Upper lobe of right lung (tissue), 1 donor: ENCODE results near the gene SPACA5. TPM values are rescaled to one million over a fixed set of nuclear protein-coding genes. Genes with fewer than 3 reads are reported as not detected.
"Not testable (repeated sequence)": the region's sequence is repeated elsewhere in the genome, so short reads cannot be mapped to it uniquely, and the experiment has no call there.

Experiments used
- ATAC-seq: fragments of 200-7000 bp; cut with Tn5 transposase; one replicate; pipeline ENCODE4 v1.9.1; 2020; ENCODE audit warnings: mild to moderate bottlenecking, moderate library complexity
- DNase-seq: peaks from one replicate; pipeline ENCODE4 v3.0.0-alpha.2; 2020
- H3K27ac ChIP-seq: fragments of 200-600 bp; one replicate; pipeline ENCODE4 v1.8.0; 2022
- H3K27me3 ChIP-seq: fragments of 200-600 bp; one replicate; pipeline ENCODE4 v1.8.0; 2022; ENCODE audit warnings: mild to moderate bottlenecking
- H3K36me3 ChIP-seq: fragments of 200-600 bp; one replicate; pipeline ENCODE4 v1.8.0; 2022
- H3K4me1 ChIP-seq: fragments of 200-600 bp; one replicate; pipeline ENCODE4 v1.8.0; 2022
- H3K4me3 ChIP-seq: fragments of 200-600 bp; one replicate; pipeline ENCODE4 v1.8.0; 2022; ENCODE audit warnings: mild to moderate bottlenecking
- H3K9me3 ChIP-seq: fragments of 200-600 bp; one replicate; pipeline ENCODE4 v1.8.0; 2022
- intact Hi-C: fragments of 100-400 bp; cut with DNase I; formaldehyde crosslinking; loops from one replicate; pipeline ENCODE4 v1.11.0; 2022
- total RNA-seq: library from RNA; stranded (reverse); fragmentation: NEBNext Ultra II Directional; extraction: Animal tissue kit (Norgen Biotek cat#: 25700); gene quantifications from one replicate; pipeline ENCODE4 v1.2.1, GENCODE V29; 2021
- TF ChIP-seq, protein P1 (sequence below): fragments of 200-600 bp; IDR thresholded peaks from one replicate; pipeline ENCODE4 v1.8.0; 2022; ENCODE audit warnings: antibody characterized with exemption
- donor health status: DM: no; HTN: yes; CAD: no; lungs with severe emphysema.

Gene SPACA5
- total RNA-seq, 1 donor from 2014 or later: not detected

DNA sequence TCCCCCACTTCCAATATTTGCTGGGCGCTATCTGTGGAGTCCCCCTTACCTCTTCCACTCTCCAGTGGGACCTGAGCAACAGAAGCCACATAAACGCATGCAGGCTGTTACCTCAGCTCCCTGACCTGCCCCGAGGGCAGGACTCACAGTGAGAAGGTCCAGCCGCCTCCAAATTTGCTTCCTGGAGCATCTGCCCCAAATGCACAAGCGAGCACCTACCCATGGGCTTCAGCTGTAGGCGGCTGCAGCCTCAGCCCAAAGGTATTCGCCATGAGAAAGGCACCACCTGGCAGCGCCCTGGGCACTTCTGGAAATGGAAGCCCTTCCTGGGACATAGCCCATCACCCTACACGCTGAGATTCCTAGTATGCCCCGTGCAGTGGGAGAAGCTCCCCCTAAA, 23.4 kb downstream of the SPACA5 start:
- ATAC-seq (no peak), DNase-seq (no peak)
- TF ChIP-seq, protein P1, sequence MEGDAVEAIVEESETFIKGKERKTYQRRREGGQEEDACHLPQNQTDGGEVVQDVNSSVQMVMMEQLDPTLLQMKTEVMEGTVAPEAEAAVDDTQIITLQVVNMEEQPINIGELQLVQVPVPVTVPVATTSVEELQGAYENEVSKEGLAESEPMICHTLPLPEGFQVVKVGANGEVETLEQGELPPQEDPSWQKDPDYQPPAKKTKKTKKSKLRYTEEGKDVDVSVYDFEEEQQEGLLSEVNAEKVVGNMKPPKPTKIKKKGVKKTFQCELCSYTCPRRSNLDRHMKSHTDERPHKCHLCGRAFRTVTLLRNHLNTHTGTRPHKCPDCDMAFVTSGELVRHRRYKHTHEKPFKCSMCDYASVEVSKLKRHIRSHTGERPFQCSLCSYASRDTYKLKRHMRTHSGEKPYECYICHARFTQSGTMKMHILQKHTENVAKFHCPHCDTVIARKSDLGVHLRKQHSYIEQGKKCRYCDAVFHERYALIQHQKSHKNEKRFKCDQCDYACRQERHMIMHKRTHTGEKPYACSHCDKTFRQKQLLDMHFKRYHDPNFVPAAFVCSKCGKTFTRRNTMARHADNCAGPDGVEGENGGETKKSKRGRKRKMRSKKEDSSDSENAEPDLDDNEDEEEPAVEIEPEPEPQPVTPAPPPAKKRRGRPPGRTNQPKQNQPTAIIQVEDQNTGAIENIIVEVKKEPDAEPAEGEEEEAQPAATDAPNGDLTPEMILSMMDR: no peak
- no peaks in the 10 kb centered on the region for H3K9me3 ChIP-seq
- no peaks in the 10 kb centered on the region for H3K36me3 ChIP-seq
- intact Hi-C loops: no loop called here
- H3K27me3 ChIP-seq: no peaks in the 10 kb centered on the region
- no peak overlapping the region for H3K27ac ChIP-seq
- no peaks in the 10 kb centered on the region for H3K4me1 ChIP-seq
- H3K4me3 ChIP-seq: no peak overlapping the region

DNA sequence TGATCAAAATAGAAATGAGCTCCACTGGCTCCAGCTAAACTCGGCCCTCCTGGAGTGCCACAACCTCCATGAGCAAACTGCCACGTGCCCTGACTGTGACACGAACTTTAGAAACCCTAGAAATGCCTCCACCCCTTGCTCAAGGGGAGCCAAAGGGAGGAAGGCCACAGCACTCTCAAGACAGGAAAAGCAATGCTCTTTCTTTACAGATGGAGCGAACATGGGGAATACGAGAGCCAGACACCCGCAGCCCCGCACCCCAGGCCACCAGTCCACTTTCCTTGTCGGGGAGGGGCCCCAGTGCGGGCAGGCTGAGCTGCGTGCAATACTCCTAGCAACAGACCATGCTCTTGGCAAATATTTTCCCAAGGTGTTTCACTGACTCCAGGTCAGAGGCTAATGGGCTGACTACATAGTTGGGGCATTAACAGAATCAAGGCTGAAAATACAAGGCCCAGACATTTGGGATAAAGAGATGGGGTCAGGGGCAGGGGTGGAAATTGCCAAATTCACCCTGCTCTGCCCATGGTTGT, 23.9 kb downstream of the SPACA5 start:
- H3K4me3 ChIP-seq, H3K27ac ChIP-seq, DNase-seq, H3K4me1 ChIP-seq, H3K9me3 ChIP-seq, ATAC-seq, intact Hi-C loops, H3K36me3 ChIP-seq, H3K27me3 ChIP-seq: not testable (repeated sequence)

DNA sequence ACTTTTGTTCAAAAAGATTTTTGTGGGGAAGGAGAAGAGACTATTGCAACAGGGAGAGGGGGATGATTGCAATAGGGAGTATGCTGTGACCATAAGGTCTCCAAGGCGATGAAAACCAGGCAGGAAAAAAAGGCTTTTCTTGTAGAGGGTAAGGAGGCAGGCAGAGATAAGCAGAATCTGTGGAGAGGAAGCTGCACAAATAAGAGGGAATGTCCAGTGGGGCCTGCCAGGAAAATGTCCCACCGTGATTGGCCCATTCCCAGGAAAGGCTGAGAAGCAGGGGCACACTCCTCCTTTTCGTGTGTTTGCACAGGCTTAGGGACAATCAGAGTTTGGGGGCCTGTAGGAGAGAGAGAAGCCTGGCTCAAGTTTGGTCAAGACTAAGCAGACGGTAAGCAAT, 29.1 kb downstream of the SPACA5 start:
- DNase-seq (no peak), ATAC-seq (no peak)
- H3K36me3 ChIP-seq: no peaks in the 10 kb centered on the region
- H3K27ac ChIP-seq: no peak overlapping the region
- intact Hi-C loops: no loop called here
- TF ChIP-seq, protein P1: no peak
- H3K4me1 ChIP-seq: no peaks in the 10 kb centered on the region
- H3K4me3 ChIP-seq: no peak overlapping the region
- no peaks in the 10 kb centered on the region for H3K27me3 ChIP-seq
- no peaks in the 10 kb centered on the region for H3K9me3 ChIP-seq

DNA sequence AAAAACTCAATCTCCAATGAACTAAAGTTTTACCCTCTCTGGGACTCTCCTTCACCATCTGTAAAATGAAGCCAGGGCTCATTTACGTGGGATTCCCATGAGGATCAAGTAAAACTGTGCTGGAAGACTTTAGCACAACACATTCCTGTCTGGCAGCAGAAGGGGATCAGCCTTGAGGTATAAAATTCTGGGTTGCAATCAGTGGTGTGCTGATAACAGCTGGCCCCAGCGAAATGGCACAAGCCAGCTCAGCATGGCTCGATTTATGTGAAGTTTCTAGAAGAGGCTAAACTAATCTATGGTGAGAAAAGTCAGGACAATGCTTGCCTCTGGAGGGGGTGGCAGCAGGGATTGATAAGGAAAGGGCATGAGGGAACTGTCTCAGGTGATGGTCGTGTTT, 36.3 kb downstream of the SPACA5 start:
- Histone ChIP-seq H3K27me3 (no peaks in the 10 kb centered on the region), H3K4me3 (no peak overlapping the region), H3K4me1 (no peaks in the 10 kb centered on the region), H3K36me3 (no peaks in the 10 kb centered on the region), H3K27ac (no peak overlapping the region), H3K9me3 (no peaks in the 10 kb centered on the region)
- no peak for ATAC-seq
- TF ChIP-seq, protein P1: no peak
- no peak for DNase-seq
- intact Hi-C loops: no loop called here

DNA sequence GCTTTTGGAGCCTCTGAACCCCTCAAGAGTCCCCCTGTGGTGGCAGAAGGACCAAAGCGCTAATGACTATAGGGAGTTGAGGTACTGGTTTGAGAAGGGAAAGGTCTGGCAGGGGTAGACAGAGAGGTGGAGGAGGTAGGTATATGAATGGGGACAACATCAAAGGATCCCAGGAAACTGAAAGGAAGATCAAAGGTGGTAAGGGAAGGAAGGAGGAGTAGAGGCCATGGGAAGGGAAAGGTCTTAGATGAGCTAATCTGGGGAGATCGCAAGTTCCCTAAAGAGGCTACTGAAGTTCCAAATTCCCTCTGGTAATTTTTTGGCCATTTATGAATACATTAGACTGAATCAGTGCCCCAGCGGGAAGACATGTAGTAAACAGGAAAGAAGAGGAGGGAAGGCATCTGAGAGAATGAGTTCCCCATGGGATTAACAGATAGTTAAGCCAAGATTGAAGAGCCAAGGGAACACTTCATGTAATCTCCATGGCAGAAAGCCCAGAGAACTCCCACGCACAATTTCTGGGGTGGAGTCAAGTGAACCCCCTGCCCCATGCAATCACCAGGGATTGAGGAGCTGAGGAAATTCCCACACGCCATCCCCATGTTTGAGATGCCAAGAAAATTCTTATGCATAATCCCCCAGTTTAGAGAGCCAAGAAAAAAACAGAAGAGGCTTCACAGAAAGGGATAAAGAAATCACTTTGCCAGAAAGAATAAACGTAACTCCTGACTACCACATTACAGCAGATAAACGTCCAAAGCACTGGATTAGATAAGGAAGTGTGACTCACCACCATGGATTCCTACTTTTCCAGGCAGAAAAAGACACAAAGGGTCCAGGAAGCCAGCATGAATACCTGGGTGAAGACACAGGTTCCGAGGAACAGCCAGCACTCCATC, 38.9 kb downstream of the SPACA5 start:
- ATAC-seq: no peak
- Histone ChIP-seq H3K4me1 (no peaks in the 10 kb centered on the region), H3K36me3 (no peaks in the 10 kb centered on the region), H3K4me3 (no peak overlapping the region), H3K27me3 (no peaks in the 10 kb centered on the region), H3K27ac (peak overlapping the region; percentile 30), H3K9me3 (no peaks in the 10 kb centered on the region)
- intact Hi-C loops: no loop called here
- TF ChIP-seq, protein P1: no peak
- no peak for DNase-seq

DNA sequence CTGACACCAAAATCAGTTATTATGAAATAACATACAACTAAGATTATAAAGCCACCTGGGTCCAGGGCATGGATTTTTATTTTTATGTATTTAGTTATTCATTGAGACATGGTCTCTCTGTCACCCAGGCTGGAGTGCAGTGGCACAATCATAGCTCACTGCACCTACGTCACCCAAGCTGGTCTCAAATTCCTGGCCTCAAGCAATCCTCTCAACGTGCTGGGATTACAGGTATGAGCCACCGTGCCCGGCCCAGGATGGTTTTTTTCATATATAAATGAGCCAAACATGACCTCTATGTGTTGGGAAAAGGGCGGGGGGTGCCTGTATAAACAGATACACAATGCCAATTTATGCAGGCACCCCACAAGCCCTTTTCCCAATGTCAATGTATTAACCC, 40.1 kb downstream of the SPACA5 start:
- H3K9me3 ChIP-seq: no peaks in the 10 kb centered on the region
- ATAC-seq (no peak), DNase-seq (no peak)
- no peak overlapping the region for H3K27ac ChIP-seq
- H3K4me3 ChIP-seq: no peak overlapping the region
- H3K27me3 ChIP-seq: no peaks in the 10 kb centered on the region
- intact Hi-C loops: no loop called here
- H3K36me3 ChIP-seq: no peaks in the 10 kb centered on the region
- H3K4me1 ChIP-seq: no peaks in the 10 kb centered on the region
- TF ChIP-seq, protein P1: no peak
